MM.1S (cell line): ENCODE data around the gene PRTN3.

Experiments
- DNase-seq: peaks from one replicate; pipeline ENCODE4 v3.0.0-alpha.2; 2015
- H2AFZ ChIP-seq: fragments of 300-600 bp; sonication (generic); 2 replicates; pipeline ENCODE4 v1.6.0; 2016; ENCODE audit warnings: antibody characterized with exemption, low read length
- H3F3A ChIP-seq: fragments of 300-600 bp; sonication (generic); 2 replicates; pipeline ENCODE4 v1.6.1; 2016; ENCODE audit warnings: mild to moderate bottlenecking, antibody characterized with exemption, low read length, moderate library complexity, mixed read lengths; ENCODE audit not compliant: insufficient read depth
- H3K27ac ChIP-seq: fragments of 300-600 bp; sonication (generic); 2 replicates; pipeline ENCODE4 v1.5.1; 2016; ENCODE audit warnings: mild to moderate bottlenecking, low read length
- H3K27me3 ChIP-seq: fragments of 300-600 bp; sonication (generic); replicated peaks from 2 replicates; pipeline ENCODE4 v1.6.0; 2016; ENCODE audit warnings: low read length; ENCODE audit not compliant: insufficient read depth
- H3K36me3 ChIP-seq: fragments of 300-600 bp; sonication (generic); replicated peaks from 2 replicates; pipeline ENCODE4 v1.6.1; 2016; ENCODE audit warnings: mild to moderate bottlenecking, low read length, mixed read lengths; ENCODE audit not compliant: insufficient read depth
- H3K4me1 ChIP-seq: fragments of 300-600 bp; sonication (generic); 2 replicates; pipeline ENCODE4 v1.6.1; 2016; ENCODE audit warnings: low read length, mixed read lengths
- H3K4me2 ChIP-seq: fragments of 300-600 bp; sonication (generic); 2 replicates; pipeline ENCODE4 v1.6.0; 2016; ENCODE audit warnings: low read depth, low read length
- H3K4me3 ChIP-seq: fragments of 300-600 bp; sonication (generic); 2 replicates; pipeline ENCODE4 v1.5.1; 2016; ENCODE audit warnings: low read length, mixed read lengths
- H3K79me2 ChIP-seq: fragments of 300-600 bp; sonication (generic); 2 replicates; pipeline ENCODE4 v1.6.1; 2016; ENCODE audit warnings: mixed run types, low read length, mixed read lengths
- H3K9ac ChIP-seq: fragments of 300-600 bp; sonication (generic); 2 replicates; pipeline ENCODE4 v1.6.1; 2016; ENCODE audit warnings: low read length, mixed read lengths
- H3K9me2 ChIP-seq: fragments of 300-600 bp; sonication (generic); replicated peaks from 2 replicates; pipeline ENCODE4 v1.6.1; 2016; ENCODE audit warnings: mild to moderate bottlenecking, low read length, mixed read lengths; ENCODE audit not compliant: insufficient read depth
- H3K9me3 ChIP-seq: fragments of 300-600 bp; sonication (generic); replicated peaks from 2 replicates; pipeline ENCODE4 v1.6.1; 2016; ENCODE audit warnings: mild to moderate bottlenecking, low read length, mixed read lengths; ENCODE audit not compliant: insufficient read depth
- H4K20me1 ChIP-seq: fragments of 300-600 bp; sonication (generic); 2 replicates; pipeline ENCODE4 v1.6.1; 2016; ENCODE audit warnings: mild to moderate bottlenecking, low read length, moderate library complexity, mixed read lengths; ENCODE audit not compliant: insufficient read depth
- EZH2 ChIP-seq: fragments of 300-600 bp; sonication (generic); optimal IDR thresholded peaks from 2 replicates; pipeline ENCODE3; 2017; ENCODE audit warnings: low read depth, mild to moderate bottlenecking, antibody characterized with exemption, low read length, mixed read lengths
- EZH2phosphoT487 ChIP-seq: fragments of 300-600 bp; sonication (generic); IDR thresholded peaks from 2 replicates; pipeline ENCODE4 v1.6.1; 2018; ENCODE audit warnings: antibody characterized with exemption, low read length
- TF ChIP-seq, protein P1 (sequence below): fragments of 300-600 bp; sonication (generic); IDR thresholded peaks from 2 replicates; pipeline ENCODE4 v1.5.1; 2016; ENCODE audit warnings: antibody characterized with exemption, low read length, mixed read lengths

Gene PRTN3

DNA sequence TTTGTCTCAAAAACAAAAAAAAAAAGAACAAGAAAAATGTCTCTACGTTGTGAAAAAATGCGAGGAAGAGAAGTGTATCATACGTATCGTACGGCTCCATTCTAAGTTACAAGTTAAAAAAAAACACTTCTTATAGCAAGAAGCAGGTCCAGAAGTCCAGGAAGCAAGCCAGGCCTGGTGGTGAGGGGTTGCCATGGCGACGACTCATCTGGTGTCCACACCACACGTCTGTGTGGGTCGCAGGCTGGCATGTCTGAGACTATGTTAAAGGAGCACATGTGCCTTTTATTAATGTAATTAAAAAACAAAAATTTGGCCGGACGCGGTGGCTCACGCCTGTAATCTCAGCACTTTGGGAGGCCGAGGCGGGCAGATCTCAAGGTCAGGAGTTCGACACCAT, 46.3 kb downstream of the PRTN3 start:
- no peaks in the 10 kb centered on the region for H3F3A ChIP-seq
- H4K20me1 ChIP-seq, result no peaks in the 10 kb centered on the region; the same call in 1 of the 2 replicates
- DNase-seq, result no peak
- H3K9ac ChIP-seq, result no peak overlapping the region
- no peak overlapping the region for H3K4me3 ChIP-seq
- H3K27me3 ChIP-seq, result no peaks in the 10 kb centered on the region
- H3K9me2 ChIP-seq, result no peaks in the 10 kb centered on the region
- no peak overlapping the region for H2AFZ ChIP-seq
- TF ChIP-seq, protein P1, sequence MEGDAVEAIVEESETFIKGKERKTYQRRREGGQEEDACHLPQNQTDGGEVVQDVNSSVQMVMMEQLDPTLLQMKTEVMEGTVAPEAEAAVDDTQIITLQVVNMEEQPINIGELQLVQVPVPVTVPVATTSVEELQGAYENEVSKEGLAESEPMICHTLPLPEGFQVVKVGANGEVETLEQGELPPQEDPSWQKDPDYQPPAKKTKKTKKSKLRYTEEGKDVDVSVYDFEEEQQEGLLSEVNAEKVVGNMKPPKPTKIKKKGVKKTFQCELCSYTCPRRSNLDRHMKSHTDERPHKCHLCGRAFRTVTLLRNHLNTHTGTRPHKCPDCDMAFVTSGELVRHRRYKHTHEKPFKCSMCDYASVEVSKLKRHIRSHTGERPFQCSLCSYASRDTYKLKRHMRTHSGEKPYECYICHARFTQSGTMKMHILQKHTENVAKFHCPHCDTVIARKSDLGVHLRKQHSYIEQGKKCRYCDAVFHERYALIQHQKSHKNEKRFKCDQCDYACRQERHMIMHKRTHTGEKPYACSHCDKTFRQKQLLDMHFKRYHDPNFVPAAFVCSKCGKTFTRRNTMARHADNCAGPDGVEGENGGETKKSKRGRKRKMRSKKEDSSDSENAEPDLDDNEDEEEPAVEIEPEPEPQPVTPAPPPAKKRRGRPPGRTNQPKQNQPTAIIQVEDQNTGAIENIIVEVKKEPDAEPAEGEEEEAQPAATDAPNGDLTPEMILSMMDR, result no peak
- TF ChIP-seq EZH2phosphoT487 (no peak), EZH2 (no peak)
- H3K4me1 ChIP-seq, result no peaks in the 10 kb centered on the region
- H3K4me2 ChIP-seq, result no peak overlapping the region
- H3K79me2 ChIP-seq, result peaks cover 25% of the 10 kb centered on the region
- H3K9me3 ChIP-seq, result no peaks in the 10 kb centered on the region
- H3K36me3 ChIP-seq, result no peaks in the 10 kb centered on the region; the same call in 1 of the 2 replicates
- H3K27ac ChIP-seq, result no peak overlapping the region

DNA sequence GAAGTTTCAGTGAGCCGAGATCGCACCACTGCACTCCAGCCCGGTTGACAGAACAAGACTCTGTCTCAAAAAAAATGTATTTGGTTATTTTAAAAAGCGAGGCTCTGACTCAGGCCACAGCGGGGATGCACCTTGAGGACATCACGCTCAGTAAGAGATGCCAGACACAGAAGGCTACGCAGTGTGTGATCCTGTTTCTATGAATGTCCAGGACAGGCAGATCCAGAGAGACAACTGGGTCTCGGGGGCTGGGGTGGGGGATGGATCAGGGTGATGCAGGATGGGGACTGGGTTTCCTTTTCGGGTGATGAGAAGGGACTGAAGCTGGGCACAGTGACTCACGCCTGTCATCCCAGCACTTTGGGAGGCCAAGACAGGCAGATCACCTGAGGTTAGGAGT, 46.8 kb downstream of the PRTN3 start:
- Histone ChIP-seq H3K27me3 (no peaks in the 10 kb centered on the region), H3K4me2 (no peak overlapping the region), H3K36me3 (no peaks in the 10 kb centered on the region; the same call in 1 of the 2 replicates), H3F3A (no peaks in the 10 kb centered on the region), H3K9me2 (no peaks in the 10 kb centered on the region), H3K9me3 (no peaks in the 10 kb centered on the region), H3K4me3 (no peak overlapping the region), H4K20me1 (no peaks in the 10 kb centered on the region; the same call in 1 of the 2 replicates), H3K79me2 (peaks cover 30% of the 10 kb centered on the region), H2AFZ (no peak overlapping the region), H3K27ac (no peak overlapping the region), H3K9ac (no peak overlapping the region), H3K4me1 (no peaks in the 10 kb centered on the region)
- TF ChIP-seq EZH2, result no peak
- TF ChIP-seq, protein P1, result no peak
- no peak for TF ChIP-seq EZH2phosphoT487
- no peak for DNase-seq

DNA sequence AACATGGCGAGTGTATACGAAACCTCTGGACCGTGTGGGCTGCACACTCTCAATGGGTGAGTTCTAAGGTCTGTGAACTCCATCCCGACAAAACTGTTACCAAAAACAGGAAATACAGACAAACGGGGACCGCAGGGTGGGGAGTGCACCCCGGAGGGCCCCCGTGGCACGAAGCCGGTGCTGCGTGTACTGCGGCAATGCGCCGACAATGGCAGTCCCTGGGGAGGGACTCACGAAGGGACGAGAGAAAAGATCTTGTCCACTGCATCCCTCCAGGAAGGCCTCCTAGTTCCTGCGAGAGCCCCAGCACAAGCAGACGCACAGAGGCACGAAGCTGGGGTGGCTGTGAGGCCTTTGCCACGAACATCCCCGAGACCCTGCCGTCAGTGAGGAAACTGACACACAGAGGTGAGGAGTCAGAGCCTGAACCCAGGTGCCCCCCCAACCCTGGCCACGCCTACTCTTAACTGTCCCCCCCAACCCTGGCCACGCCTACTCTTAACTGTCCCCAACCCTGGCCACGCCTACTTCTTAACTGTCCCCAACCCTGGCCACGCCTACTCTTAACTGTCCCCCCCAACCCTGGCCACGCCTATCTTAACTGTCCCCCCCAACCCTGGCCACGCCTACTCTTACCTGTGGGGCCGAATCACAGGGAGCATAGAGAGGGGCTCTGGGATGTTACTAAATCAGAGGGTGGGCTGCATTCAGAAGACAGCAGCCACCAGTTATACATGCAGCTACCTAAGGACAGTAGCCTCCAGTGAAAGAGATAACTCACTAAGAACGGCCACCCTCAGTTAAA, 48.0 kb downstream of the PRTN3 start:
- H3K27ac ChIP-seq, result no peak overlapping the region
- H2AFZ ChIP-seq, result no peak overlapping the region
- no peaks in the 10 kb centered on the region for H3K9me3 ChIP-seq
- no peak overlapping the region for H3K9ac ChIP-seq
- no peaks in the 10 kb centered on the region for H3K9me2 ChIP-seq
- no peak overlapping the region for H3K4me3 ChIP-seq
- no peak for TF ChIP-seq EZH2
- TF ChIP-seq EZH2phosphoT487, result no peak
- TF ChIP-seq, protein P1, result no peak
- no peaks in the 10 kb centered on the region for H3F3A ChIP-seq
- H3K4me1 ChIP-seq, result no peaks in the 10 kb centered on the region
- H3K36me3 ChIP-seq, result no peaks in the 10 kb centered on the region
- peaks cover 31% of the 10 kb centered on the region for H3K79me2 ChIP-seq
- no peak overlapping the region for H3K4me2 ChIP-seq
- no peak for DNase-seq
- no peaks in the 10 kb centered on the region; the same call in 1 of the 2 replicates for H4K20me1 ChIP-seq
- no peaks in the 10 kb centered on the region for H3K27me3 ChIP-seq
